Measurements from ENCODE around the gene ITGA5. TPM values are rescaled to one million over a fixed set of nuclear protein-coding genes. Genes with fewer than 3 reads are reported as not detected.

ITGA5 gene
- total RNA-seq, 4 donors from 2014 or later = 69.7 to 223 (median 99.4) TPM

DNA sequence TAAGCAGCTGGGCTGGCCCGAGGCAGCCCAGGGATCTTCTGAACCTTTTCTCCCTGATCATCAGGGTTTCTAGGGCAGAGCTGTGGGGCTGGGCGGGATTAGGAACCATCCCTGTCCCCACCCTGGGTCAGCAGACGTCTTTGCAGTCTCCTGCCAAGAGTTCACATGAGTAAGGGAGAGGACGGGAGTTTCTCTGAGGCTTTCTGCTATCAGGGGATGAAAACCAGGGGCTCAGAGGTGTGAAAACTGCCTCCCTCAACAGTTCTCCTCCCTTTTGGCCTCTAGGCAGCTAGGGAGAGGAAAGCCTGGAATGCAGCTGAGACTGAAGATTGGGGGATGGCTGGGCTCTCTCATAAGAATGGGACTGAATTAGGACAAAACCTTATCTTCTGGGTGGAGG, 42.5 kb downstream of the ITGA5 start:
- peak overlapping the region; percentile 30 to 64 for H3K27ac ChIP-seq
- no peaks in the 10 kb centered on the region for H3K36me3 ChIP-seq
- H3K9me3 ChIP-seq = no peaks in the 10 kb centered on the region
- no peaks in the 10 kb centered on the region for H3K27me3 ChIP-seq
- intact Hi-C loops (cut with DNase I; ENCODE audit: low total_unique reads) = loop anchor here (10.0 kb wide), 1 partner anchor 162 kb away; no protein-coding TSS in a partner anchor
- peaks cover 0 to 4% of the 10 kb centered on the region in 2 donors for H3K4me1 ChIP-seq
- peak; percentile 27 to 59 for DNase-seq
- no peak overlapping the region for H3K4me3 ChIP-seq
- TF ChIP-seq, protein P1, sequence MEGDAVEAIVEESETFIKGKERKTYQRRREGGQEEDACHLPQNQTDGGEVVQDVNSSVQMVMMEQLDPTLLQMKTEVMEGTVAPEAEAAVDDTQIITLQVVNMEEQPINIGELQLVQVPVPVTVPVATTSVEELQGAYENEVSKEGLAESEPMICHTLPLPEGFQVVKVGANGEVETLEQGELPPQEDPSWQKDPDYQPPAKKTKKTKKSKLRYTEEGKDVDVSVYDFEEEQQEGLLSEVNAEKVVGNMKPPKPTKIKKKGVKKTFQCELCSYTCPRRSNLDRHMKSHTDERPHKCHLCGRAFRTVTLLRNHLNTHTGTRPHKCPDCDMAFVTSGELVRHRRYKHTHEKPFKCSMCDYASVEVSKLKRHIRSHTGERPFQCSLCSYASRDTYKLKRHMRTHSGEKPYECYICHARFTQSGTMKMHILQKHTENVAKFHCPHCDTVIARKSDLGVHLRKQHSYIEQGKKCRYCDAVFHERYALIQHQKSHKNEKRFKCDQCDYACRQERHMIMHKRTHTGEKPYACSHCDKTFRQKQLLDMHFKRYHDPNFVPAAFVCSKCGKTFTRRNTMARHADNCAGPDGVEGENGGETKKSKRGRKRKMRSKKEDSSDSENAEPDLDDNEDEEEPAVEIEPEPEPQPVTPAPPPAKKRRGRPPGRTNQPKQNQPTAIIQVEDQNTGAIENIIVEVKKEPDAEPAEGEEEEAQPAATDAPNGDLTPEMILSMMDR (IDR thresholded peaks at IDR 0.05) = no peak
- no peak for TF ChIP-seq POLR2A (IDR thresholded peaks at IDR 0.05)

GRCh38 chr12:54375259-54375579, 43.8 kb downstream of the ITGA5 start:
- no peaks in the 10 kb centered on the region for H3K9me3 ChIP-seq
- intact Hi-C loops (cut with DNase I; ENCODE audit: low total_unique reads) = loop anchor here (10.0 kb wide), 1 partner anchor 160 kb away; no protein-coding TSS in a partner anchor
- peak overlapping the region in 1 of 2 donors; percentile 26 for H3K27ac ChIP-seq
- peaks cover 0 to 4% of the 10 kb centered on the region in 2 donors for H3K4me1 ChIP-seq
- DNase-seq = no peak
- no peaks in the 10 kb centered on the region for H3K27me3 ChIP-seq
- no peak for TF ChIP-seq POLR2A (IDR thresholded peaks at IDR 0.05)
- TF ChIP-seq, protein P1 (IDR thresholded peaks at IDR 0.05) = no peak
- no peaks in the 10 kb centered on the region for H3K36me3 ChIP-seq
- H3K4me3 ChIP-seq = no peak overlapping the region

- no peak for TF ChIP-seq POLR2A (IDR thresholded peaks at IDR 0.05)
- TF ChIP-seq, protein P1 (IDR thresholded peaks at IDR 0.05) = no peak
- H3K4me3 ChIP-seq = no peak overlapping the region
- no peaks in the 10 kb centered on the region for H3K9me3 ChIP-seq
- no peaks in the 10 kb centered on the region for H3K36me3 ChIP-seq
- peak overlapping the region in 1 of 2 donors; percentile 26 for H3K27ac ChIP-seq
- peak in 1 of 2 donors; percentile 17 for DNase-seq
- intact Hi-C loops (cut with DNase I; ENCODE audit: low total_unique reads) = loop anchor here (10.0 kb wide), 1 partner anchor 160 kb away; no protein-coding TSS in a partner anchor
- peaks cover 0 to 4% of the 10 kb centered on the region in 2 donors for H3K4me1 ChIP-seq
- no peaks in the 10 kb centered on the region for H3K27me3 ChIP-seq
These were observed 44.4 kb downstream of the ITGA5 start for GRCh38 chr12:54374562-54375258.

DNA sequence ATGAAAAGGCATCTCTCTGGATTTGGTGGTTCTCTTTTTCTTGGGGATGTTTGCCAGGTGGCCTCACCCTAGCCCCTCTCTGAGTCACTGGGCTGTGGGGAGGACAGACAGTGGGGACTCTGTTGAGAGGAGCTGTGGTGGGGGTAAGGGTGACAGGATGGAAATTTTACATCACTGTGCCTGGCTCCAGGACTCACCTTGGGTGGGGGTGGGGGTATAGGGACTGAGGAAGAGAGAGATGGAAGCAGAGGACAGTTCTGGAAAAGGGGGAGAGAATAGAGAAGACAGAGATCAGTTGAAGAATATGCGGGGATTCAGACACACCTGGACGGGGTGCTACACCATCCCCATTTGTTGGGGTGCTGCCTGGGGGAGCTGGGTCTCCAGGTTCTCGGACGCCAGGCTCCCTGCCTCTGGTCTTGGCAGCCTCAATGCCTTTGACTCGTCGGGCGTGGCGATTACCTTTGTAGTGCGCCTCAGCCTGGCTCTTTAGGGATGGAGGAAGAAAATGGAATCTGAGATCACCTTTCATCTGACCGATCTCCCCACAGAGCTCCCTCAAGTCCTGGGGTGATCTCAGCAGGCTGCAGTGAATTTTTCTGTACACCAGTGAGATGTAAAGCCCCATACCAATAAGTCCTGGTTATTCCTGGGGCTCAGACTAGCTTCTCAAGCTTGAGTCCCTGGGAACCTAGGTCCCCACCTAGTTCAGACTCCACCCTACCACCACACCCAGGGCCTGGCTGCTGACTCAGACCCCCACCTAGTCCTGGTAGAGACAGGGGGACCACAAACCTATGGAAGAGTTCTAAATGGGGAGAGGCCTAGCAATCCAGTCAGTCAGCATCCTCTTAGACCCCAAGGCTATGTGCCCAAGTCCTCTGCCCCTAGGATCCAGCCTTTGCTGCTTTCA, 45.2 kb downstream of the ITGA5 start:
- no peaks in the 10 kb centered on the region for H3K27me3 ChIP-seq
- no peak for TF ChIP-seq POLR2A (IDR thresholded peaks at IDR 0.05)
- TF ChIP-seq, protein P1 (IDR thresholded peaks at IDR 0.05) = no peak
- DNase-seq = no peak
- peak overlapping the region in 1 of 2 donors; percentile 5 for H3K27ac ChIP-seq
- H3K36me3 ChIP-seq = no peaks in the 10 kb centered on the region
- H3K9me3 ChIP-seq = no peaks in the 10 kb centered on the region
- H3K4me1 ChIP-seq = peaks cover 0 to 4% of the 10 kb centered on the region in 2 donors
- intact Hi-C loops (cut with DNase I; ENCODE audit: low total_unique reads) = loop anchor here (10.0 kb wide), 1 partner anchor 159 kb away; no protein-coding TSS in a partner anchor
- H3K4me3 ChIP-seq = no peak overlapping the region
